Transverse colon (tissue), 3 donors: ENCODE data around the gene FBXO34.

Source experiments
- EP300 ChIP-seq: sonication (generic); formaldehyde crosslinking; IDR thresholded peaks from one replicate; pipeline ENCODE4 v1.6.1; 2017; ENCODE audit warnings: antibody characterized with exemption, low read depth
- POLR2A ChIP-seq: fragments of 450-650 bp; IDR thresholded peaks from one replicate; pipeline ENCODE4 v1.6.1; 2016; ENCODE audit warnings: antibody characterized with exemption, mild to moderate bottlenecking, moderate library complexity
- TF ChIP-seq, protein P1 (sequence below), 5 experiments: fragments of 200-600 bp in 3 of 5; fragments of 450-650 bp in 2 of 5; sonication (generic) in 3 of 5; IDR thresholded peaks; 1 replicate in 2 of 5; 2 replicates in 3 of 5; pipeline ENCODE4 v1.5.1; 2016 to 2017; ENCODE audit warnings: antibody characterized with exemption in 5 of 5, inconsistent platforms in 3 of 5, mild to moderate bottlenecking in 2 of 5, moderate library complexity in 1 of 5

DNA sequence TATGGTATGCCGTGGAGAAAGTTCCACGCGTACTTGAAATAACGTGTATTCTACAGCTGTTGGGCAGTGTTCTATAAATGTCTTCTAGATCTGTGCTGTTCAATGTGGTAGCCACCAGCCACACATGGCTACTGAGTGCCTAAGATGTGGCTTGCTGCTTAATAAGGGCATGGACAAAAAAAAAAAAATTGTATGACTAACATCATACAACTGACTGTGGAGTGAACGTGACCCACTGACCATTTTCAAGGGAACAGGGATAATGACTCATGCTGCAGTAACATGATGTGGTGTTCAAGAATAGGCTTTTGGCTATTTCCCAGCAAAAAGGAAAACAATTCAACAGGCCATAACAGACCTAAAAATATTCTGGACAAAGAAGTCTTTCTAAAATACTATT, 127.5 kb downstream of the FBXO34 start:
- TF ChIP-seq, protein P1, sequence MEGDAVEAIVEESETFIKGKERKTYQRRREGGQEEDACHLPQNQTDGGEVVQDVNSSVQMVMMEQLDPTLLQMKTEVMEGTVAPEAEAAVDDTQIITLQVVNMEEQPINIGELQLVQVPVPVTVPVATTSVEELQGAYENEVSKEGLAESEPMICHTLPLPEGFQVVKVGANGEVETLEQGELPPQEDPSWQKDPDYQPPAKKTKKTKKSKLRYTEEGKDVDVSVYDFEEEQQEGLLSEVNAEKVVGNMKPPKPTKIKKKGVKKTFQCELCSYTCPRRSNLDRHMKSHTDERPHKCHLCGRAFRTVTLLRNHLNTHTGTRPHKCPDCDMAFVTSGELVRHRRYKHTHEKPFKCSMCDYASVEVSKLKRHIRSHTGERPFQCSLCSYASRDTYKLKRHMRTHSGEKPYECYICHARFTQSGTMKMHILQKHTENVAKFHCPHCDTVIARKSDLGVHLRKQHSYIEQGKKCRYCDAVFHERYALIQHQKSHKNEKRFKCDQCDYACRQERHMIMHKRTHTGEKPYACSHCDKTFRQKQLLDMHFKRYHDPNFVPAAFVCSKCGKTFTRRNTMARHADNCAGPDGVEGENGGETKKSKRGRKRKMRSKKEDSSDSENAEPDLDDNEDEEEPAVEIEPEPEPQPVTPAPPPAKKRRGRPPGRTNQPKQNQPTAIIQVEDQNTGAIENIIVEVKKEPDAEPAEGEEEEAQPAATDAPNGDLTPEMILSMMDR (IDR thresholded peaks at IDR 0.05), result no peak
- no peak for TF ChIP-seq EP300
- no peak for TF ChIP-seq POLR2A
